Adrenal gland (tissue), 5 donors: Measurements from ENCODE around the gene IFT52.
"Not testable (repeated sequence)": the region's sequence is repeated elsewhere in the genome, so short reads cannot be mapped to it uniquely, and the experiment has no call there.

Source experiments
- CTCF ChIP-seq, 6 experiments: fragments of 450-650 bp in 4 of 6; fragments of 200-600 bp in 2 of 6; sonication (generic) in 1 of 6; IDR thresholded peaks; 1 replicate in 5 of 6; 2 replicates in 1 of 6; pipeline versions ENCODE4 v1.5.1 to v1.8.0; 2016 to 2021; ENCODE audit warnings: antibody characterized with exemption in 6 of 6, mild to moderate bottlenecking in 2 of 6, moderate library complexity in 1 of 6
- POLR2A ChIP-seq, 2 donors: fragments of 450-650 bp; IDR thresholded peaks; one replicate each; pipeline ENCODE4 v1.6.1; 2017; ENCODE audit warnings: antibody characterized with exemption in 2 of 2, mild to moderate bottlenecking in 2 of 2, moderate library complexity in 1 of 2
- donor health status: DM: no; HTN: no; CAD: no.

- not testable (repeated sequence) for TF ChIP-seq CTCF, POLR2A (IDR thresholded peaks at IDR 0.05)
These were observed 16.5 kb downstream of the IFT52 start for GRCh38 chr20:43607278-43607677.
